MCF 10A (cell line): ENCODE results near the gene CYB561D2. TPM values are rescaled to one million over a fixed set of nuclear protein-coding genes. Genes with fewer than 3 reads are reported as not detected.

Source experiments
- BruUV-seq: library from RNA; stranded (reverse); fragments of 400-500 nt; replicated peaks from 2 replicates; lab custom pipeline; 2021; lab: Mats Ljungman, UMichigan
- CTCF ChIA-PET: fragments of 300-600 bp; sonication (Branson Sonifier 250); formaldehyde crosslinking; extraction: SDS; loops from one replicate; lab custom pipeline; 2021; ENCODE audit warnings: antibody characterized with exemption, inconsistent platforms; lab: Yijun Ruan, JAX
- POLR2A ChIA-PET: fragments of 300-600, 350-650 bp; sonication (Branson Sonifier 250); formaldehyde crosslinking; extraction: SDS; loops from one replicate; lab custom pipeline; 2020; ENCODE audit warnings: antibody characterized with exemption, inconsistent platforms; lab: Yijun Ruan, JAX
- DNase-seq: peaks from one replicate; pipeline ENCODE4 v3.0.0-alpha.2; 2018; ENCODE audit not compliant: unreplicated experiment
- H3K27ac Mint-ChIP-seq: one replicate; pipeline ENCODE4 v1.8.0; 2022; ENCODE audit warnings: mild to moderate bottlenecking, low read depth, mixed read lengths; ENCODE audit not compliant: unreplicated experiment
- H3K27me3 Mint-ChIP-seq: one replicate; pipeline ENCODE4 v1.8.0; 2022; ENCODE audit warnings: mixed read lengths; ENCODE audit not compliant: insufficient read depth, unreplicated experiment
- H3K36me3 Mint-ChIP-seq: one replicate; pipeline ENCODE4 v1.8.0; 2022; ENCODE audit warnings: mild to moderate bottlenecking, moderate library complexity, mixed read lengths; ENCODE audit not compliant: insufficient read depth, unreplicated experiment
- H3K4me1 Mint-ChIP-seq: one replicate; pipeline ENCODE4 v1.8.0; 2022; ENCODE audit warnings: mixed read lengths; ENCODE audit not compliant: insufficient read depth, unreplicated experiment
- H3K4me3 Mint-ChIP-seq: one replicate; pipeline ENCODE4 v1.8.0; 2022; ENCODE audit warnings: mild to moderate bottlenecking, moderate library complexity, mixed read lengths; ENCODE audit not compliant: unreplicated experiment
- H3K9me3 Mint-ChIP-seq: one replicate; pipeline ENCODE4 v1.8.0; 2022; ENCODE audit warnings: mixed read lengths; ENCODE audit not compliant: unreplicated experiment
- intact Hi-C: fragments of 100-400 bp; cut with micrococcal nuclease; formaldehyde crosslinking; loops from 2 replicates; pipeline ENCODE4 v1.14.1; 2022
- total RNA-seq: library from RNA; stranded (reverse); gene quantifications from 2 replicates; pipeline ENCODE4 v1.2.3, GENCODE V29; 2022
- TF ChIP-seq, protein P1 (sequence below): fragments of 200-600 bp; IDR thresholded peaks from one replicate; pipeline ENCODE4 v1.8.0; 2022; ENCODE audit warnings: antibody characterized with exemption, mild to moderate bottlenecking; ENCODE audit not compliant: unreplicated experiment

CYB561D2 gene
- total RNA-seq, 1 experiment from 2014 or later, result 24.1 TPM

DNA sequence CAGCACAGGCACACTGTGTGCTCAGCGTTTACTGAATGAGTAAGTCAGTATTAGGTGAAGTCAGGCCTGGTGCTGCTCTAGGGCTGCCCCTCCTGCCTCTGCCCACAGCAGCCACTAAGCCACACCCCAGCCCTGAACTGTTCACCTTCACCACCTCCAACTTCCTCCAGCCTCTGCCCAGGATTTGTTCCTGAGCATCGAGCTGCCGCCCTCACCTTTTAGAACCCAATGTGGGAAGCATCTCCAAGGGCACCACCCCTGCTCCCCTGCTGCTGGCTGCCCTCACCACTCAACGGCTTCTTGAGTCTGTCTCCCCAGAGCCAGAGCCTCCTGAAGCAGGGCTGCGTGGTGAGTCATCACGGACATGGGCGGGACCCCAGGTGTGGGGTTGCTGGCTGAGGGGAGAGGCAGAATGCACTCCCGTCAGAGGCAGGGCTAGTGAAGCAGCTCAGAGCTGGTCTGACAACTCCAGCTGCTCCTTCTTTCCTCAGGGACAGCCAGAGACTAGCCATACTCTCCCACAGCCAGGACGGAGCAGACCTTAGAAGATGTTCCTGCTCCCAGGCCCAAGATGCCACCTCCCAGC is 33.9 kb upstream of the CYB561D2 start:
- no TSS peak for BruUV-seq
- Mint-ChIP-seq H3K9me3 (no peaks in the 10 kb centered on the region), H3K27me3 (no peaks in the 10 kb centered on the region), H3K36me3 (peaks cover 6% of the 10 kb centered on the region), H3K4me3 (peak overlapping the region; percentile 58), H3K27ac (peak overlapping the region; percentile 93), H3K4me1 (peaks cover 29% of the 10 kb centered on the region)
- intact Hi-C loops, result no loop called here
- CTCF ChIA-PET, result interaction anchor here (0.5 to 1.3 kb wide), 5 partner anchors 11 to 225 kb away, joined by 3 read pairs; partner anchors contain the start of gene TUSC2
- POLR2A ChIA-PET, result interaction anchor here (0.7 to 3.2 kb wide), 11 partner anchors 9 to 1679 kb away, joined by 3 to 30 read pairs (median 4); partner anchors contain the start of genes CYB561D2, HYAL3, IFRD2 and NAA80
- TF ChIP-seq, protein P1, sequence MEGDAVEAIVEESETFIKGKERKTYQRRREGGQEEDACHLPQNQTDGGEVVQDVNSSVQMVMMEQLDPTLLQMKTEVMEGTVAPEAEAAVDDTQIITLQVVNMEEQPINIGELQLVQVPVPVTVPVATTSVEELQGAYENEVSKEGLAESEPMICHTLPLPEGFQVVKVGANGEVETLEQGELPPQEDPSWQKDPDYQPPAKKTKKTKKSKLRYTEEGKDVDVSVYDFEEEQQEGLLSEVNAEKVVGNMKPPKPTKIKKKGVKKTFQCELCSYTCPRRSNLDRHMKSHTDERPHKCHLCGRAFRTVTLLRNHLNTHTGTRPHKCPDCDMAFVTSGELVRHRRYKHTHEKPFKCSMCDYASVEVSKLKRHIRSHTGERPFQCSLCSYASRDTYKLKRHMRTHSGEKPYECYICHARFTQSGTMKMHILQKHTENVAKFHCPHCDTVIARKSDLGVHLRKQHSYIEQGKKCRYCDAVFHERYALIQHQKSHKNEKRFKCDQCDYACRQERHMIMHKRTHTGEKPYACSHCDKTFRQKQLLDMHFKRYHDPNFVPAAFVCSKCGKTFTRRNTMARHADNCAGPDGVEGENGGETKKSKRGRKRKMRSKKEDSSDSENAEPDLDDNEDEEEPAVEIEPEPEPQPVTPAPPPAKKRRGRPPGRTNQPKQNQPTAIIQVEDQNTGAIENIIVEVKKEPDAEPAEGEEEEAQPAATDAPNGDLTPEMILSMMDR, result no peak
- DNase-seq, result peak; percentile 94

DNA sequence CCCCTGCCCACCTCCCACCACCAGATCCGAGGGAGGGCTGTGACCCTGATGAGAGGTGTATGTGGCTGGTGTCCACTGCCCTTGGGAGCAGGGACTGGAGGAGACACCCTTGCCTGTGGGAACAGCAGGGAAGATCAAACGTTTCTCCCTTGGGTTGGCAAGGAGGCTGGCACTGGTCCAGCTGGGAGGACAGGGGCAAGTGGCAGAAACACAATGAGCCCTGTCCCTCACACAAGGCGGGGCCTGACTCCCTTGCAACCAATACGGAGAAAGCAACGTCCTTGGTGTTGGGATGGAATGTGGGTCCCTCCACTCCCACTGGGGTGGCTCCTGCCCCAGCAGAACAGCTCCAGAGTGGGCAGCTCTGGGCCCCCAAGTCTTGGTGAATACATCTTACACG is 33.4 kb upstream of the CYB561D2 start:
- Mint-ChIP-seq H3K27me3 (no peaks in the 10 kb centered on the region), H3K27ac (peak overlapping the region; percentile 93), H3K9me3 (no peaks in the 10 kb centered on the region), H3K36me3 (peaks cover 6% of the 10 kb centered on the region), H3K4me1 (peaks cover 29% of the 10 kb centered on the region), H3K4me3 (peak overlapping the region; percentile 58)
- POLR2A ChIA-PET, result interaction anchor here (0.7 to 3.2 kb wide), 11 partner anchors 9 to 1678 kb away, joined by 3 to 30 read pairs (median 4); partner anchors contain the start of genes CYB561D2, HYAL3, IFRD2 and NAA80
- BruUV-seq, result no TSS peak
- intact Hi-C loops, result no loop called here
- CTCF ChIA-PET, result interaction anchor here (0.6 to 1.3 kb wide), 5 partner anchors 11 to 225 kb away, joined by 3 read pairs; partner anchors contain the start of gene TUSC2
- peak; percentile 29 for DNase-seq
- TF ChIP-seq, protein P1, result no peak

DNA sequence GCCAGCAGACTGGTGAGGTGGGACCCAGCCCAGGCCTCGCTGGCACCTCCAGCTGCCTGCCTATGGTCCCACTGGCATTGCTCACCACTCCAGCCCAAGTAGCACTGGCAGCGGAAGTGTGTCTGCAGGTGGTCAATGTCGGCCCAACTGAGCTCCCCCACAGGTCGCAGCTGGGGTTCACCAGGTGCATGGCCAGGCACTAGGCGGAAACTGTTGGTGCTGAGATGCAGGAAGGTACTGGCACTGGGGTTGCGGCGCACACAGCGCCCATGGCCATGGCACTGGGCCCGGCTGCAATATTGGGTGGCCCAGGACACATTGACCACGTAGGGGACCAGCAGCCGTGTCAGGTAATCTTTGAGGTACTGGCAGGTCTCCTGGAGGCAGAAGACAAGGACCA is 32.5 kb upstream of the CYB561D2 start:
- no TSS peak for BruUV-seq
- Mint-ChIP-seq H3K36me3 (peaks cover 6% of the 10 kb centered on the region), H3K9me3 (no peaks in the 10 kb centered on the region), H3K27ac (no peak overlapping the region), H3K4me3 (no peak overlapping the region), H3K27me3 (no peaks in the 10 kb centered on the region), H3K4me1 (peaks cover 29% of the 10 kb centered on the region)
- TF ChIP-seq, protein P1, result no peak
- intact Hi-C loops, result no loop called here
- ChIA-PET CTCF (interaction anchor here (1.1 to 1.3 kb wide), 4 partner anchors 10 to 18 kb away, joined by 3 to 6 read pairs (median 3); partner anchors contain the start of gene TUSC2), POLR2A (interaction anchor here (0.7 to 1.7 kb wide), 4 partner anchors 10 to 26 kb away, joined by 5 to 21 read pairs (median 6); partner anchors contain the start of genes HYAL3, IFRD2, NAA80 and TUSC2)
- DNase-seq, result no peak

GRCh38 chr3:50318615-50319014 is 32.0 kb upstream of the CYB561D2 start:
- DNase-seq, result no peak
- POLR2A ChIA-PET, result interaction anchor here (0.7 to 1.6 kb wide), 5 partner anchors 9 to 26 kb away, joined by 3 to 7 read pairs (median 5); partner anchors contain the start of genes HYAL3, IFRD2 and NAA80
- peaks cover 6% of the 10 kb centered on the region for H3K36me3 Mint-ChIP-seq
- TF ChIP-seq, protein P1, result no peak
- no TSS peak for BruUV-seq
- H3K27me3 Mint-ChIP-seq, result no peaks in the 10 kb centered on the region
- H3K27ac Mint-ChIP-seq, result no peak overlapping the region
- H3K4me1 Mint-ChIP-seq, result peaks cover 28% of the 10 kb centered on the region
- H3K4me3 Mint-ChIP-seq, result no peak overlapping the region
- CTCF ChIA-PET, result interaction anchor here (0.9 to 1.3 kb wide), 3 partner anchors 10 to 15 kb away, joined by 3 to 6 read pairs (median 3); partner anchors contain the start of gene TUSC2
- intact Hi-C loops, result no loop called here
- no peaks in the 10 kb centered on the region for H3K9me3 Mint-ChIP-seq
